Measurements from ENCODE around the gene CRIP2.

CRIP2 gene

DNA sequence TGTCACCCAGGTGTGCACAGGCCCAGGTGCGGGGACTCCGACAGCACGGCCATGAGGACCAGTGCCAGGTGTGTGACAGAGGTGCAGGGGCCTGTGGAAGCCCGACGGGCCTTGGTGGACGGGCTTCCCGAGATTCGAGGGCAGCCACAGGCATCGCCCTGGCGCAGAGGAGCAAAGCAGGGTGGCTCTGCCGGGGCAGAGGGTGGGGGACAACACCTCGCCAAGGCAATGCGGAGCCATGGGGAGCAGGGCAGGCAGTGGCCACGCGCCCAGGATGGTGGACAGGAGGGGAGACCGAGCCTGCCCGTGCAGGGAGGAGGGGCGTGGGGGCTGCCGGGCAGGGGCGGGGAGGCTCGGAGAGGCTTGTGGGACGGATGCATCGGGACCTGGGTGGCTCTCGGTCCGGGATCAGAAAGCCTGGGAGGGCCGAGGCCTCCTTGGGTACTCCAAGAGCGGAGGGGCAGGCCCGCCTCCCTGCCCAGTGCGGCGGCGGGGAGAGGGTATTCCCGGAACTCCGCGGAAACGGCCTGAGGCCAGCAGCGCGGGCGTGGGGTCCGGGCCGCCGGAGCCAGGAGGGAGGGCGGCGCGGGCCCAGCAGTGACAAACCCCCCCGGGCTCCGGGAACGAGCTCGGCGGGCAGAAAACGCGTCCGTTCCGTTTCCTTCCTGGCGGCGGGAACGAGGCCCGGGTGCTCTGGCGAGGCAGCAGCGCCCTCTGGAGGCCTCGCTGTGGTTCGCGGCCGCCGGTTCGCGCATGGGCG, 53.4 kb downstream of the CRIP2 start:
- TF ChIP-seq, protein P1, sequence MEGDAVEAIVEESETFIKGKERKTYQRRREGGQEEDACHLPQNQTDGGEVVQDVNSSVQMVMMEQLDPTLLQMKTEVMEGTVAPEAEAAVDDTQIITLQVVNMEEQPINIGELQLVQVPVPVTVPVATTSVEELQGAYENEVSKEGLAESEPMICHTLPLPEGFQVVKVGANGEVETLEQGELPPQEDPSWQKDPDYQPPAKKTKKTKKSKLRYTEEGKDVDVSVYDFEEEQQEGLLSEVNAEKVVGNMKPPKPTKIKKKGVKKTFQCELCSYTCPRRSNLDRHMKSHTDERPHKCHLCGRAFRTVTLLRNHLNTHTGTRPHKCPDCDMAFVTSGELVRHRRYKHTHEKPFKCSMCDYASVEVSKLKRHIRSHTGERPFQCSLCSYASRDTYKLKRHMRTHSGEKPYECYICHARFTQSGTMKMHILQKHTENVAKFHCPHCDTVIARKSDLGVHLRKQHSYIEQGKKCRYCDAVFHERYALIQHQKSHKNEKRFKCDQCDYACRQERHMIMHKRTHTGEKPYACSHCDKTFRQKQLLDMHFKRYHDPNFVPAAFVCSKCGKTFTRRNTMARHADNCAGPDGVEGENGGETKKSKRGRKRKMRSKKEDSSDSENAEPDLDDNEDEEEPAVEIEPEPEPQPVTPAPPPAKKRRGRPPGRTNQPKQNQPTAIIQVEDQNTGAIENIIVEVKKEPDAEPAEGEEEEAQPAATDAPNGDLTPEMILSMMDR (IDR thresholded peaks at IDR 0.05; ENCODE audit: extremely low read depth, missing control alignments): peak; percentile 96
- peak; percentile 99 for DNase-seq (ENCODE audit: low spot score)

DNA sequence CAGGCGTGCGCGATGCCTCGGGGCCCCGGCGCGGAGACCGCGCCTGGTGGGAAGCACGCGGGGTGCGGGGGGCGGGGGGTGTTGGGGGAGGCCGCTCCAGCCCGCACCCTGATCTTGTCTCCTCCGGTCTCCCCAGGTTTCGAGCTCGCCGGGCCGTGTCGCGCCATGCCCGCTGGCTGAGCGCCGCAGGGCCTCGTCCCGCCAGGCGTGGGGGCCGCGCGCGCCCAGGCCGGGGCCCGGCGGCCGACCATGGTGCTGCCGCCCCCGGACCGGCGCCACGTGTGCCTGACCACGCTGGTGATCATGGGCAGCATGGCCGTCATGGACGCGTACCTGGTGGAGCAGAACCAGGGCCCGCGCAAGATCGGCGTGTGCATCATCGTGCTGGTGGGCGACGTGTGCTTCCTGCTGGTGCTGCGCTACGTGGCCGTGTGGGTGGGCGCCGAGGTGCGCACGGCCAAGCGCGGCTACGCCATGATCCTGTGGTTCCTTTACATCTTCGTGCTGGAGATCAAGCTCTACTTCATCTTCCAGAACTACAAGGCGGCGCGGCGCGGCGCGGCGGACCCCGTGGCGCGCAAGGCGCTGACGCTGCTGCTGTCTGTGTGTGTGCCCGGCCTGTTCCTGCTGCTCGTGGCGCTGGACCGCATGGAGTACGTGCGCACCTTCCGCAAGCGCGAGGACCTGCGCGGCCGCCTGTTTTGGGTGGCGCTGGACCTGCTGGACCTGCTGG, 54.1 kb downstream of the CRIP2 start:
- TF ChIP-seq, protein P1 (IDR thresholded peaks at IDR 0.05; ENCODE audit: extremely low read depth, missing control alignments): no peak
- peak; percentile 63 for DNase-seq (ENCODE audit: low spot score)

- DNase-seq (ENCODE audit: low spot score): peak; percentile 65
- TF ChIP-seq, protein P1 (IDR thresholded peaks at IDR 0.05; ENCODE audit: extremely low read depth, missing control alignments): no peak
These were observed 54.6 kb downstream of the CRIP2 start for GRCh38 chr14:105529319-105529568.

Measured in GM20000 (cell line).